HCT116 (cell line): ENCODE measurements around the gene CSTA. TPM values are rescaled to one million over a fixed set of nuclear protein-coding genes. Genes with fewer than 3 reads are reported as not detected.

Source experiments
- ATAC-seq: fragments of 200-7000 bp; cut with Tn5 transposase; 2 replicates; pipeline ENCODE4 v1.9.1; 2020; ENCODE audit warnings: mild to moderate bottlenecking, moderate library complexity
- BruUV-seq: library from RNA; stranded (reverse); fragments of 400-500 nt; replicated peaks from 2 replicates; lab custom pipeline; 2021; lab: Mats Ljungman, UMichigan
- CTCF ChIA-PET: fragments of 300-600 bp; sonication (Branson Sonifier 250); formaldehyde crosslinking; loops from one replicate; lab custom pipeline; 2021; ENCODE audit warnings: antibody characterized with exemption; lab: Charles Lee
- POLR2A ChIA-PET: fragments of 300-600, 350-600 bp; sonication (Branson Sonifier 250); formaldehyde crosslinking; loops from one replicate; lab custom pipeline; 2021; ENCODE audit warnings: antibody characterized with exemption; lab: Charles Lee
- RAD21 ChIA-PET, 2 experiments: fragments of 300-600 bp; sonication (Branson Sonifier 250); formaldehyde crosslinking; loops; one replicate each; lab custom pipeline; 2023; ENCODE audit warnings: low total read pairs in 2 of 2; ENCODE audit not compliant: uncharacterized antibody in 2 of 2, unreplicated experiment in 2 of 2, low non-redundant PET in 1 of 2; lab: Charles Lee
- DNase-seq: peaks from one replicate; pipeline ENCODE4 v3.0.0-alpha.2; 2010; ENCODE audit warnings: low read depth, low spot score
- H2AFZ ChIP-seq: fragments of 200-600 bp; shearing (Covaris generic), sonication (generic); 2 replicates; pipeline ENCODE4 v1.6.1; 2017; ENCODE audit warnings: low read depth, mixed run types, mixed read lengths, antibody characterized with exemption, low read length; ENCODE audit not compliant: poor library complexity, severe bottlenecking
- H3K27ac ChIP-seq: 2 replicates; pipeline ENCODE4 v1.5.1; 2012; ENCODE audit warnings: low read depth, low read length
- H3K27me3 ChIP-seq: fragments of 200-600 bp; sonication (generic); 2 replicates; pipeline ENCODE4 v1.6.1; 2016; ENCODE audit warnings: mixed run types, low read length, mixed read lengths; ENCODE audit not compliant: insufficient read depth
- H3K36me3 ChIP-seq, 2 experiments: fragments of 200-500 bp in 1 of 2; fragments of 200-600 bp in 1 of 2; sonication (Bioruptor generic) in 1 of 2; sonication (generic) in 1 of 2; 2 replicates each; pipeline versions ENCODE4 v1.5.1 to v1.6.1; 2014 to 2016; ENCODE audit warnings: low read length in 2 of 2, inconsistent platforms in 1 of 2, mixed read lengths in 1 of 2, mixed run types in 1 of 2; ENCODE audit not compliant: insufficient read depth in 2 of 2, control insufficient read depth in 1 of 2
- H3K4me1 ChIP-seq, 2 experiments: fragments of 200-600 bp in 1 of 2; sonication (generic) in 1 of 2; 2 replicates each; pipeline versions ENCODE4 v1.5.1 to v1.6.1; 2012 to 2017; ENCODE audit warnings: low read length in 2 of 2, inconsistent platforms in 1 of 2, mild to moderate bottlenecking in 1 of 2, mixed read lengths in 1 of 2, mixed run types in 1 of 2, moderate library complexity in 1 of 2; ENCODE audit not compliant: insufficient read depth in 2 of 2, control insufficient read depth in 1 of 2
- H3K4me2 ChIP-seq: fragments of 200-600 bp; sonication (generic); 2 replicates; pipeline ENCODE4 v1.6.1; 2017; ENCODE audit warnings: mixed run types, low read length, mixed read lengths
- H3K4me3 ChIP-seq, 2 experiments: fragments of 200-600 bp in 1 of 2; sonication (generic) in 1 of 2; replicated peaks in 1 of 2; 2 replicates each; pipeline ENCODE4 v1.5.1; 2011 to 2016; ENCODE audit warnings: low read length in 2 of 2, control low read depth in 1 of 2, low read depth in 1 of 2, mild to moderate bottlenecking in 1 of 2, mixed read lengths in 1 of 2, mixed run types in 1 of 2
- H3K79me2 ChIP-seq: fragments of 200-600 bp; sonication (generic); 2 replicates; pipeline ENCODE4 v1.6.1; 2017; ENCODE audit warnings: mild to moderate bottlenecking, mixed run types, low read length, moderate library complexity, mixed read lengths; ENCODE audit not compliant: insufficient read depth
- H3K9ac ChIP-seq: fragments of 200-600 bp; sonication (generic); 2 replicates; pipeline ENCODE4 v1.6.1; 2016; ENCODE audit warnings: low read length, mixed read lengths
- H3K9me2 ChIP-seq: fragments of 200-600 bp; sonication (generic), shearing (Covaris generic); 2 replicates; pipeline ENCODE4 v1.6.1; 2017; ENCODE audit warnings: mixed run types, mild to moderate bottlenecking, moderate library complexity; ENCODE audit not compliant: insufficient read depth
- H3K9me3 ChIP-seq, 2 experiments: fragments of 200-500 bp in 1 of 2; fragments of 200-600 bp in 1 of 2; sonication (Bioruptor generic) in 1 of 2; sonication (generic) in 1 of 2; 2 replicates each; pipeline ENCODE4 v1.6.1; 2014 to 2017; ENCODE audit warnings: low read length in 2 of 2, mixed read lengths in 2 of 2, inconsistent platforms in 1 of 2, low read depth in 1 of 2, mild to moderate bottlenecking in 1 of 2, mixed run types in 1 of 2, moderate library complexity in 1 of 2; ENCODE audit not compliant: control insufficient read depth in 1 of 2, insufficient read depth in 1 of 2
- H4K20me1 ChIP-seq: fragments of 200-600 bp; sonication (generic), shearing (Covaris generic); 2 replicates; pipeline ENCODE4 v1.6.1; 2017; ENCODE audit warnings: mixed run types, mild to moderate bottlenecking, moderate library complexity; ENCODE audit not compliant: insufficient read depth
- ATF3 ChIP-seq: IDR thresholded peaks from 2 replicates; pipeline ENCODE4 v1.6.1; 2012
- CBX3 ChIP-seq: IDR thresholded peaks from 2 replicates; pipeline ENCODE4 v1.6.1; 2012; ENCODE audit warnings: low read depth
- CEBPB ChIP-seq: IDR thresholded peaks from 2 replicates; pipeline ENCODE4 v1.6.1; 2012; ENCODE audit warnings: low read depth
- CTCF ChIP-seq, 3 experiments: fragments of 200-600 bp in 1 of 3; sonication (generic) in 1 of 3; IDR thresholded peaks in 2 of 3; conservative IDR thresholded peaks in 1 of 3; 2 replicates each; pipeline ENCODE4 v1.5.1; 2012 to 2017; ENCODE audit warnings: low read depth in 2 of 3, low read length in 2 of 3, antibody characterized with exemption in 1 of 3, borderline replicate concordance in 1 of 3, control low read depth in 1 of 3, mild to moderate bottlenecking in 1 of 3, mixed read lengths in 1 of 3, mixed run types in 1 of 3, moderate library complexity in 1 of 3; ENCODE audit not compliant: insufficient read depth in 1 of 3
- EGR1 ChIP-seq: IDR thresholded peaks from 2 replicates; pipeline ENCODE4 v1.6.1; 2012; ENCODE audit warnings: low read depth
- ELF1 ChIP-seq: IDR thresholded peaks from 2 replicates; pipeline ENCODE4 v1.6.1; 2012; ENCODE audit warnings: low read depth, borderline replicate concordance
- EZH2 ChIP-seq: fragments of 200-600 bp; sonication (generic); IDR thresholded peaks from 2 replicates; pipeline ENCODE4 v1.6.1; 2017; ENCODE audit warnings: antibody characterized with exemption, mixed run types
- FOSL1 ChIP-seq: IDR thresholded peaks from 2 replicates; pipeline ENCODE4 v1.6.1; 2012; ENCODE audit warnings: low read depth
- MAX ChIP-seq: IDR thresholded peaks from 2 replicates; pipeline ENCODE4 v1.6.1; 2012
- POLR2A ChIP-seq: IDR thresholded peaks from 2 replicates; pipeline ENCODE4 v1.7.0; 2011; ENCODE audit warnings: borderline replicate concordance; ENCODE audit not compliant: insufficient read depth, insufficient read length; ENCODE audit errors: extremely low read depth
- POLR2AphosphoS5 ChIP-seq: IDR thresholded peaks from 2 replicates; pipeline ENCODE4 v1.6.1; 2011; ENCODE audit warnings: mild to moderate bottlenecking, low read depth, low read length, moderate library complexity
- RAD21 ChIP-seq: IDR thresholded peaks from 2 replicates; pipeline ENCODE4 v1.6.1; 2012; ENCODE audit warnings: low read depth, mild to moderate bottlenecking
- REST ChIP-seq: IDR thresholded peaks from 2 replicates; pipeline ENCODE4 v1.6.1; 2012; ENCODE audit warnings: low read depth
- SRF ChIP-seq: IDR thresholded peaks from 2 replicates; pipeline ENCODE4 v1.6.1; 2012; ENCODE audit warnings: low read depth
- TCF7L2 ChIP-seq: IDR thresholded peaks from 2 replicates; pipeline ENCODE4 v1.7.0; 2011; ENCODE audit warnings: borderline replicate concordance, inconsistent platforms; ENCODE audit not compliant: insufficient read depth, insufficient read length; ENCODE audit errors: extremely low read depth
- ZFX ChIP-seq: fragments of 450-650 bp; IDR thresholded peaks from 2 replicates; pipeline ENCODE4 v1.6.1; 2017
- intact Hi-C: fragments of 100-400 bp; cut with micrococcal nuclease; formaldehyde crosslinking; loops from 2 replicates; pipeline ENCODE4 v1.10.0; 2022
- total RNA-seq: library from RNA; stranded (reverse); gene quantifications from one replicate; pipeline ENCODE4 v1.2.1, GENCODE V29; 2021; ENCODE audit not compliant: unreplicated experiment

CSTA gene
- total RNA-seq, 1 experiment from 2014 or later: 11.0 TPM

GRCh38 chr3:122366379-122366749 is 41.3 kb downstream of the CSTA start:
- Histone ChIP-seq H3K9me2 (no peaks in the 10 kb centered on the region), H2AFZ (no peak overlapping the region), H3K9me3 (no peaks in the 10 kb centered on the region), H3K27me3 (no peaks in the 10 kb centered on the region), H3K9ac (no peak overlapping the region), H3K4me2 (no peak overlapping the region), H3K36me3 (peaks cover 24 to 31% of the 10 kb centered on the region in 2 experiments; a peak in 3 of 4 replicates), H3K4me3 (no peak overlapping the region), H3K4me1 (peaks cover 0 to 18% of the 10 kb centered on the region in 2 experiments; a peak in 1 of 4 replicates), H3K79me2 (peaks cover 26% of the 10 kb centered on the region), H3K27ac (no peak overlapping the region), H4K20me1 (peaks cover 3% of the 10 kb centered on the region; the same call in 1 of the 2 replicates)
- ChIA-PET RAD21 (no interaction called here), CTCF (interaction anchor here (0.8 kb wide), 1 partner anchor 27 kb away, joined by 3 read pairs; no protein-coding TSS in a partner anchor), POLR2A (no interaction called here)
- ATAC-seq (no peak), DNase-seq (no peak)
- no TSS peak for BruUV-seq
- no peak for TF ChIP-seq REST
- intact Hi-C loops: no loop called here

- H3K4me3 ChIP-seq: no peak overlapping the region
- no peak overlapping the region for H3K9ac ChIP-seq
- no peaks in the 10 kb centered on the region for H4K20me1 ChIP-seq
- no peaks in the 10 kb centered on the region for H3K27me3 ChIP-seq
- no peaks in the 10 kb centered on the region for H3K4me1 ChIP-seq
- H3K4me2 ChIP-seq: no peak overlapping the region
- BruUV-seq: no TSS peak
- peaks cover 2 to 15% of the 10 kb centered on the region in 2 experiments; a peak in 1 of 4 replicates for H3K36me3 ChIP-seq
- DNase-seq: no peak
- RAD21 ChIA-PET: no interaction called here
- TF ChIP-seq ELF1: no peak
- TF ChIP-seq POLR2AphosphoS5: no peak
- TF ChIP-seq EZH2: no peak
- TF ChIP-seq CEBPB: no peak
- TF ChIP-seq TCF7L2: no peak
- no peak for TF ChIP-seq CTCF (IDR thresholded peaks at IDR 0.05 in 2 of 3, conservative IDR thresholded peaks at IDR 0.05 in 1 of 3; ENCODE audit: borderline replicate concordance in 1 of 3, insufficient read depth in 1 of 3, low read depth in 2 of 3, low read length in 2 of 3)
- no peak for TF ChIP-seq CBX3
- TF ChIP-seq RAD21: no peak
- no peak for TF ChIP-seq ATF3
- TF ChIP-seq EGR1: no peak
- TF ChIP-seq FOSL1: no peak
- TF ChIP-seq ZFX: no peak
- TF ChIP-seq MAX: no peak
- TF ChIP-seq POLR2A: no peak
- no peak for TF ChIP-seq SRF
- H3K9me3 ChIP-seq: no peaks in the 10 kb centered on the region
- CTCF ChIA-PET: interaction anchor here (0.7 kb wide), 1 partner anchor 10 kb away, joined by 3 read pairs; the partner anchor contains the start of gene FAM162A
- no peak for ATAC-seq
- H2AFZ ChIP-seq: no peak overlapping the region
- POLR2A ChIA-PET: no interaction called here
- no peak overlapping the region for H3K27ac ChIP-seq
- H3K79me2 ChIP-seq: peaks cover 99% of the 10 kb centered on the region
- H3K9me2 ChIP-seq: no peaks in the 10 kb centered on the region
- intact Hi-C loops: no loop called here
Measured at GRCh38 chr3:122374034-122374433, 49.0 kb downstream of the CSTA start.
